Measurements from ENCODE around the gene DENND2D.
"Not testable (repeated sequence)": the region's sequence is repeated elsewhere in the genome, so short reads cannot be mapped to it uniquely, and the experiment has no call there.

DENND2D gene

GRCh38 chr1:111221276-111221632 lies 20.8 kb upstream of the DENND2D start:
- DNase-seq, result no peak

GRCh38 chr1:111220302-111220890 lies 19.9 kb upstream of the DENND2D start:
- no peak for DNase-seq

- peak in 1 of 2 donors; percentile 51 for DNase-seq
Observed at GRCh38 chr1:111219557-111220286, 19.3 kb upstream of the DENND2D start.

GRCh38 chr1:111218701-111219556 lies 18.5 kb upstream of the DENND2D start:
- DNase-seq, result no peak

- no peak for DNase-seq
Observed at GRCh38 chr1:111217183-111217910, 16.9 kb upstream of the DENND2D start.

GRCh38 chr1:111216751-111217150 lies 16.3 kb upstream of the DENND2D start:
- no peak for DNase-seq

GRCh38 chr1:111215285-111215684 lies 14.8 kb upstream of the DENND2D start:
- DNase-seq, result not testable (repeated sequence)

- peak; percentile 60 to 66 for DNase-seq
Observed at GRCh38 chr1:111214884-111215283, 14.4 kb upstream of the DENND2D start.

- DNase-seq, result no peak
Observed at GRCh38 chr1:111214074-111214801, 13.8 kb upstream of the DENND2D start.

- no peak for DNase-seq
Observed at GRCh38 chr1:111213412-111213811, 13.0 kb upstream of the DENND2D start.

- DNase-seq, result no peak
Observed at GRCh38 chr1:111212634-111213335, 12.3 kb upstream of the DENND2D start.

GRCh38 chr1:111211921-111212320 lies 11.5 kb upstream of the DENND2D start:
- no peak for DNase-seq

- no peak for DNase-seq
Observed at GRCh38 chr1:111209622-111210021, 9.2 kb upstream of the DENND2D start.

GRCh38 chr1:111208921-111209320 lies 8.5 kb upstream of the DENND2D start:
- DNase-seq, result no peak

GRCh38 chr1:111205714-111206050 lies 5.2 kb upstream of the DENND2D start:
- no peak for DNase-seq

GRCh38 chr1:111204983-111205713 lies 4.7 kb upstream of the DENND2D start:
- DNase-seq, result no peak

- DNase-seq, result peak; percentile 79 to 84
Observed at GRCh38 chr1:111204201-111204982, 3.9 kb upstream of the DENND2D start.

GRCh38 chr1:111203681-111204200 lies 3.3 kb upstream of the DENND2D start:
- peak; percentile 87 to 88 for DNase-seq

- no peak for DNase-seq
Observed at GRCh38 chr1:111202707-111203623, 2.5 kb upstream of the DENND2D start.

Data from CD4-positive, alpha-beta T cell treated with Interleukin-4 for 1 hour (primary cell).